Esophagus squamous epithelium (tissue), 5 donors: Measurements from ENCODE around the gene XRRA1. TPM values are rescaled to one million over a fixed set of nuclear protein-coding genes. Genes with fewer than 3 reads are reported as not detected.

Source experiments
- DNase-seq: peaks from one replicate; lab custom pipeline; 2025; lab: John Stamatoyannopoulos, UW
- H3K27ac ChIP-seq, 4 donors: fragments of 200-600 bp; sonication (generic); one replicate each; pipeline ENCODE4 v1.5.1; 2016 to 2019; ENCODE audit warnings: mild to moderate bottlenecking in 1 of 4
- H3K27me3 ChIP-seq, 4 donors: fragments of 200-600 bp; sonication (generic); 1 replicate in 3 of 4; 2 replicates in 1 of 4; pipeline versions ENCODE4 v1.5.1 to v1.6.0; 2017 to 2021; ENCODE audit warnings: antibody characterized with exemption in 1 of 4
- H3K36me3 ChIP-seq, 3 donors: fragments of 200-600 bp; sonication (generic); one replicate each; pipeline ENCODE4 v1.5.1; 2016 to 2019
- H3K4me1 ChIP-seq, 3 donors: fragments of 200-600 bp; sonication (generic); one replicate each; pipeline ENCODE4 v1.5.1; 2017 to 2019
- H3K4me3 ChIP-seq, 4 donors: fragments of 200-600 bp; sonication (generic); 1 replicate in 3 of 4; 2 replicates in 1 of 4; pipeline ENCODE4 v1.5.1; 2016 to 2019; ENCODE audit warnings: mild to moderate bottlenecking in 2 of 4, moderate library complexity in 1 of 4
- H3K9me3 ChIP-seq, 3 donors: fragments of 200-600 bp; sonication (generic); one replicate each; pipeline ENCODE4 v1.5.1; 2016 to 2019
- CTCF ChIP-seq, 6 experiments: fragments of 450-650 bp in 4 of 6; fragments of 200-600 bp in 2 of 6; sonication (generic) in 2 of 6; IDR thresholded peaks; one replicate each; pipeline ENCODE4 v1.5.1; 2016 to 2019; ENCODE audit warnings: antibody characterized with exemption in 6 of 6, mild to moderate bottlenecking in 4 of 6, moderate library complexity in 4 of 6
- POLR2A ChIP-seq, 4 donors: fragments of 450-650 bp; IDR thresholded peaks; one replicate each; pipeline ENCODE4 v1.6.1; 2017; ENCODE audit warnings: antibody characterized with exemption in 4 of 4, mild to moderate bottlenecking in 4 of 4, moderate library complexity in 3 of 4
- WGBS, 2 donors: methylation state at CpG; one replicate each; pipeline ENCODE4 v1.1.5; 2018; 5-methylcytosine and 5-hydroxymethylcytosine counted together
- intact Hi-C: fragments of 100-400 bp; cut with DNase I; formaldehyde crosslinking; loops from one replicate; pipeline ENCODE4 v1.15.0; 2022
- small RNA-seq, 4 donors: library from RNA; depleted of rRNA; stranded (forward); fragments of <200 nt; gene quantifications; one replicate each; pipeline ENCODE3, GENCODE V24; 2016
- total RNA-seq, 4 donors: library from RNA; depleted of rRNA; stranded (reverse); fragments of >200 nt; gene quantifications; one replicate each; pipeline ENCODE4 v1.1.0, GENCODE V29; 2016
- donor health status: DM: yes; HTN: yes; CAD: no.

XRRA1 gene
- total RNA-seq, 4 donors from 2014 or later = 0.45 to 19.5 (median 9.1) TPM

GRCh38 chr11:74806267-74806666 is 142.6 kb downstream of the XRRA1 start:
- WGBS, 2 donors = 79 to 83% methylated on average over 3 of the region's 3 CpGs
- Histone ChIP-seq H3K36me3 (peaks cover 0 to 18% (median 0%) of the 10 kb centered on the region in 3 donors), H3K4me3 (no peak overlapping the region), H3K9me3 (no peaks in the 10 kb centered on the region), H3K4me1 (peaks cover 0 to 18% (median 3%) of the 10 kb centered on the region in 3 donors), H3K27me3 (no peaks in the 10 kb centered on the region), H3K27ac (no peak overlapping the region)
- intact Hi-C loops = no loop called here
- no peak for DNase-seq
- TF ChIP-seq POLR2A (IDR thresholded peaks at IDR 0.05) = no peak
- TF ChIP-seq CTCF (IDR thresholded peaks at IDR 0.05) = no peak

- H3K27ac ChIP-seq = no peak overlapping the region
- peaks cover 0 to 69% (median 19%) of the 10 kb centered on the region in 3 donors for H3K36me3 ChIP-seq
- TF ChIP-seq CTCF (IDR thresholded peaks at IDR 0.05) (no peak), POLR2A (IDR thresholded peaks at IDR 0.05) (no peak)
- H3K4me1 ChIP-seq = no peaks in the 10 kb centered on the region
- DNase-seq = no peak
- 77 to 100% methylated on average over 4 to 5 of the region's 9 CpGs for WGBS, 2 donors
- H3K9me3 ChIP-seq = no peaks in the 10 kb centered on the region
- H3K27me3 ChIP-seq = no peaks in the 10 kb centered on the region
- intact Hi-C loops = no loop called here
- no peak overlapping the region for H3K4me3 ChIP-seq
These were observed 157.4 kb downstream of the XRRA1 start for GRCh38 chr11:74791333-74792100.

Small RNA genes lying within 50 kb of the gene (small RNA-seq; reads per million reads assigned to genes)
- 0 reads per million in 4 donors for gene RN7SL239P
- gene RNU6-216P = 0 reads per million in 4 donors

Other genes with a start within 250 kb of the XRRA1 start
- gene CHRDL2, start 217.7 kb downstream of the XRRA1 start, total RNA-seq = under 1 TPM in 2 of 4 donors, not detected in 2; 0.19 to 0.97 TPM
- gene RNF169, start 200.2 kb downstream of the XRRA1 start, total RNA-seq = 10 to 100 TPM; 18.0 to 23.3 (median 19.2) TPM
- gene SPCS2, start 175 bp upstream of the XRRA1 start, total RNA-seq = 10 to 100 TPM; 40.7 to 62.8 (median 53.6) TPM
- 1 to 10 TPM in 3 of 4 donors, under 1 TPM in 1; 0.99 to 5.5 (median 4.2) TPM for gene NEU3, start 39.8 kb upstream of the XRRA1 start, total RNA-seq
- not detected for gene OR2AT4, start 147.8 kb upstream of the XRRA1 start, total RNA-seq
- 10 to 100 TPM in 3 of 4 donors, 1 to 10 TPM in 1; 3.6 to 35.7 (median 16.1) TPM for gene SLCO2B1, start 202.0 kb upstream of the XRRA1 start, total RNA-seq